Stimulated activated effector memory CD8-positive, alpha-beta T cell treated with anti-CD3 and anti-CD28 coated beads, Interleukin-12 subunit alpha, Interleukin-12 subunit beta, amount 100 ng/mL, for 72 hours (primary cell): Measurements from ENCODE around the gene CMTM6.
"Not testable (repeated sequence)": the region's sequence is repeated elsewhere in the genome, so short reads cannot be mapped to it uniquely, and the experiment has no call there.

Experiments used
- ATAC-seq: fragments of 150-1000 bp; cut with Tn5 transposase; 2 replicates; pipeline ENCODE4 v1.10.0; 2021
- DNase-seq, 2 donors: peaks; one replicate each; pipeline ENCODE4 v3.0.0; 2021 to 2022; ENCODE audit warnings: low spot score in 2 of 2
- H3K27ac Mint-ChIP-seq: one replicate; pipeline ENCODE4 v1.8.0; 2022; ENCODE audit warnings: mild to moderate bottlenecking, mixed read lengths
- H3K36me3 Mint-ChIP-seq: one replicate; pipeline ENCODE4 v1.8.0; 2022; ENCODE audit warnings: mild to moderate bottlenecking, mixed read lengths
- H3K4me1 Mint-ChIP-seq: one replicate; pipeline ENCODE4 v1.8.0; 2022; ENCODE audit warnings: mixed read lengths
- H3K4me3 Mint-ChIP-seq: one replicate; pipeline ENCODE4 v1.8.0; 2022; ENCODE audit warnings: mild to moderate bottlenecking, mixed read lengths
- H3K9me3 Mint-ChIP-seq: one replicate; pipeline ENCODE4 v1.8.0; 2022; ENCODE audit warnings: mixed read lengths

The CMTM6 gene

DNA sequence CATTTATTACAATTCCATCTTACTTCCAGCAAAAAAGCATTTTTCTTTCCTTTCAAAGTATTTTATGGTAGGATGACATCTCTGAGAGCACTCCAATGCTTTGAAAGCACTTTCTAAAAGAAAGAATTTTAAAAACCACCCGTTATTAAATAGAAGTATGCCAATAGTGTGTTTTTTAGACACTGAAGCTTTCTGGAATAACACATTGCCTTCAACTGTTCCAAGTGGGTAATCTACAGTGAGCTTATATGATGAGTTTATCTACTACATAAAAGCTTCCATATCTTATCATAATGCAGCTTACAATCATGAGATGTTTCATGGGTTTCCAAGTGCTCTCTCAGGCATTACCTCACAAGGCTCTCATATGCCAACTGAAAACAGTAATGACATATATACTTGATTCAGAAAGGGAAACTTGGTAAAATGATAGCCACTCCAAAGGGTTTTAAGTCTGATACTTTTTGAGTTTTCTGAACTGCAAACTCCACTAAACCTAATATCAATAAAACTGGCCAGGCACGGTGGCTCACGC lies 14.1 kb downstream of the CMTM6 start:
- Mint-ChIP-seq H3K4me3 (no peak overlapping the region), H3K4me1 (peaks cover 8% of the 10 kb centered on the region), H3K36me3 (no peaks in the 10 kb centered on the region), H3K27ac (no peak overlapping the region), H3K9me3 (no peaks in the 10 kb centered on the region)
- DNase-seq (no peak), ATAC-seq (no peak)

DNA sequence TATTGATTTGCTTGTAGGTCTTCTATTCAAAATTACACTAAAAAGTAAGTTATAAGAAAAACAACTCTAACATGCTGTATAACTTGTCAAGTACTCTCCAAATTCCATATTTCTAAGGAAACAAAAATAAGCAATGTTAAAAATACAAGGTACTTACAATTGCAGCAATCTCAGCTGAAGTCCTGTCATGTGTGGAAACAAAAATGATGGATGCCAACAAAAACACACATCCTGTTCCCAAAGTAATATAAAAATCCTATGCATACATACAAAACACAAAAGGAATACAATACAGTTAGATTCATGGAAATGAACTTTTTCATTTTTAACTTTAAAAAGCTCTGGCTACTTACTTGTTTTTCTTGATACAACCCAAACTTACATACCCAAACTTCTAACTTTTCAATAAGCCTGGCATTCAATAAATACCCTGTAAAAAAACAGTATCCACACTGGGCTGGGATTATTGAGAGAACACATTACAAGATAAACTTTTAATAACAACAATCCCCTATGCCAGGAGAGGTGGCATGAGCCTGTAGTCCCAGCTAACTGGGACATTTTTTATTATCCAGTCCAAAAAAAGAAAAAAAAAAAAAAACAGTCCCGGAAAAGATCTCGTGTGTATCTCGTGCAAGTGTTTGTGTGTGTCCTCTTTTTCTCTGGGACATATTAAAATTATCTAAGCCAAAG lies 14.7 kb downstream of the CMTM6 start:
- H3K9me3 Mint-ChIP-seq = no peaks in the 10 kb centered on the region
- no peaks in the 10 kb centered on the region for H3K36me3 Mint-ChIP-seq
- peaks cover 10% of the 10 kb centered on the region for H3K4me1 Mint-ChIP-seq
- no peak for ATAC-seq
- no peak for DNase-seq
- no peak overlapping the region for H3K27ac Mint-ChIP-seq
- H3K4me3 Mint-ChIP-seq = no peak overlapping the region

DNA sequence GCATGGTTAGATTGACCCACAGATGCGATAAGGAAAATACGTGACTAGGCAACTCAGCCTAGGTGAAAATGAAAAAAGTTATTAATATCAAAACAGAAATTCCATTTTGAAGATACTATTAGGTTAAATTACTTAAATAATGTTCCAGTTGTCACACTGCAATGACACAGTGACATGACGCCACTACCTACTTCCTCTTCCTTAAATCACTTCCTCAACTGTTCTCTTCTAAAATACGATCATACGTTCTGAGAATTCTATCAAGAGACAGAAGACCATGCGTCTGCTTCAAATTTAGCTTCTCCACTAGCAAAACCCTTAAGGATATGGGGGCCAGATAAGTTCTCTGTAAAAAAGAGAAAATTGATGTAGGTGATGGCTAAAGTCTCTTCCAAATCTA lies 18.2 kb downstream of the CMTM6 start:
- no peak for ATAC-seq
- Mint-ChIP-seq H3K4me3 (no peak overlapping the region), H3K27ac (no peak overlapping the region), H3K36me3 (no peaks in the 10 kb centered on the region), H3K4me1 (peaks cover 21% of the 10 kb centered on the region), H3K9me3 (no peaks in the 10 kb centered on the region)
- no peak for DNase-seq

DNA sequence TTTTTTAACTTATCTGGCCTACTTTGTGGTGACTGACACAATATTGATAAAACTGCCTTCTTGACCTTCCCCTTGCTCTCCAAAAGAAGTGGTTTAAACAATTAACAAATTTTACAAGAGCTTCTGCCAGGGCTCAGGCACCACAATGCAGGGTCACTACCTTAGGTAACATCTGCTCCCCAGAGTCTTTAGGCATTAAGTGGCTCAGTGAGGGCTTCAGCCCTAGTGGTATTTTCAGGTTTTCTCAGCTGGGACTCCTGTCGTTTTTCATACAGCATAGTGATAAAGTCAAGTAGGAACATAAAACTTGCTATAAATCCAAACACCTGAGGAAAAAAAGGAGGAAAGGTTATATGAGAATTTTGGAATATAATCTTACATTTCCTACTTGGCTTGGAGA lies 18.9 kb downstream of the CMTM6 start:
- no peak for DNase-seq
- H3K9me3 Mint-ChIP-seq = no peaks in the 10 kb centered on the region
- H3K4me1 Mint-ChIP-seq = peaks cover 21% of the 10 kb centered on the region
- no peak for ATAC-seq
- no peak overlapping the region for H3K4me3 Mint-ChIP-seq
- no peak overlapping the region for H3K27ac Mint-ChIP-seq
- no peaks in the 10 kb centered on the region for H3K36me3 Mint-ChIP-seq

DNA sequence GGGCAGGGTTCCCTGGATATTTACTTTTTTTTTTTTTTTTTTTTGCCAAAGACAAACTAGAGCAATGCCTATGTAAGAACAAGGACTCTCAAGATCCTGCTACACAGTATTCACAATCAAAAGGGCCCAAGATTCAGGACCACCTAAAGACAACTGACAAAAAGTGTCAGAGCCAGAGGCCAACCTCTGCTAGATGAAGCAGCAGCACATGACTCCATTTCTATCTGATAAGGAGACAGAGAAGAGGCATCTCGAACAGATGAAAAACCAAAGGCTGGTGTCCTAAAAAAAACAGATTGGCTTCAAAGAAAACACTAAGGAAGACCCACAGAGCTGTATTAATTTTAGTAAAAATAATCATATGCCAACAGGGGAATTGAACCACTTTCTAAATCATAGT lies 20.0 kb downstream of the CMTM6 start:
- Mint-ChIP-seq H3K36me3 (no peaks in the 10 kb centered on the region), H3K27ac (peak overlapping the region; percentile 83), H3K9me3 (no peaks in the 10 kb centered on the region), H3K4me1 (peaks cover 28% of the 10 kb centered on the region), H3K4me3 (no peak overlapping the region)
- ATAC-seq (no peak), DNase-seq (no peak)

DNA sequence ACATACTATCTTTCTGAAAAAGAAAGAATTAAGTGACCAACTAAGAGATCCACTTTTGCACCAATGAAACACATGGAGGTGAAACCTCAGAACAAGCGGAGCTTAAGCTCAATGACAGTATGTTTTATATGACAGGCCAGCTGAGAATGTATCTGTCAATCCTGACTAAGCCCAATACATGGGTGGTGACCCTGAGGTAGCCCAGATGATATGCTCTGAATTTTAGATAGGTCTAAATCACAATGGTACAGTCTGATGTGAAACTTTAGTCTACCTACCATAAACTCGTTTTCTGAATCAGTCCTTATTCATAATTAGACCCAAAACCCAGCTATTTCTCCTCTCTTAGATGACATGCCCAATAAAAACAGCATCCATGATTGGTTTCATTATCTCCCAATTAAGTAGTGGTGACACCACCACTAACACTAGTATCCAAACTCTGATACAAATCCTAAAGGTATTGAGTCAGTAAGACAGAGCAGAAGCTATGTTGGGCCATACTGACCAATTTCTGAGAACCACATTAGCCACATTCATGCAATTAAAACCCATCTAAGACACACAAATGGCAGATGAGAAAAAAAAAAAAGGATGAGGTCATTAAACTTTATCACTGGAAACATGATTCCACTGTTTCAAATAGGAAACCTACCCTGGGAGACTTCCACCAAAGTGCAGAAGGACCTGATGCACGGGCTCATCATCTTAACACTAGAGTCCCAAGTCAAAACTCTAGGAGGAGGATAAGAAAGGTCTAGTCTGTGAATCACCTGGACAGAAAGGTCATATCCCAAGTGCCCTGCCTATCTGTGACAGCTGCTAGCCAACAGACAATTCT lies 20.6 kb downstream of the CMTM6 start:
- no peaks in the 10 kb centered on the region for H3K9me3 Mint-ChIP-seq
- no peaks in the 10 kb centered on the region for H3K36me3 Mint-ChIP-seq
- peaks cover 32% of the 10 kb centered on the region for H3K4me1 Mint-ChIP-seq
- DNase-seq (no peak), ATAC-seq (peak; percentile 92)
- peak overlapping the region; percentile 83 for H3K27ac Mint-ChIP-seq
- no peak overlapping the region for H3K4me3 Mint-ChIP-seq

DNA sequence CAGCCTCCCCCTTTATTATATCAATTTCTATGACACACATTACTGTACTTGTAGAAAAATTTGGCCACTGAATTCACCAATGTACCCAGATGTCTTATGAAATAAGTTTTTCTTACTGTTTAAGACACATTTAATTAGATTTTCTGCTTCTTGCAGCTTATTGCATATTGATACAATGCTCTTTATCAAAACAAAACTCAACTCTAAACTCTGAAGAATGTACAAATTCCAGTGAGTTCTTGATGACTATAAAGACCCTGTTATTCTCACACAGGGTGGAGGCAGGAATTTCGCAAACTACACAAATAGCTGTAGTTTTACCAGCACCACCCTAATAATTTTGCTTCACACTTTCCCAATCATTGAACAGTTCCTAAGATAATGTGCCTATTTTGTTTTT lies 22.0 kb downstream of the CMTM6 start:
- Mint-ChIP-seq H3K27ac (peak overlapping the region; percentile 54), H3K9me3 (no peaks in the 10 kb centered on the region), H3K4me3 (no peak overlapping the region), H3K4me1 (peaks cover 36% of the 10 kb centered on the region), H3K36me3 (no peaks in the 10 kb centered on the region)
- ATAC-seq (no peak), DNase-seq (no peak)

DNA sequence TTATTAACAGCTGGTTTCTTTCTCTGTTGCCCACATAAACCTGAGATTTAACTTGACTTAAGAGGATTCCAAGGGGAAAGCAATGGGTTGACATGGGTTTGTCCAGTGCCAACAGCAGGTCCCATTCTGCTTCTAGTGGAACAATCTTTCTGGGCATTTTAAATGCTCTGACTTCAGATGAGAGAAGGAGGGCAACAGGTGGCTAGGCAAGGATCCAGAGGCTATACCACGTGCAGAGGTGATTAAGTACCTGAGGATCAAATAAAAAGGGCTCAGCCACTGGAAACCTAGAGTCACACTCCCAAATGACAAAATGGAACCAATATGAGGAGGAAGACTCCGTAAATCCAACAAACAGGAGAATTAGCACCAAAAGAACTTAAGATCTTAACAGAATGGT lies 28.5 kb downstream of the CMTM6 start:
- Mint-ChIP-seq H3K27ac (no peak overlapping the region), H3K36me3 (peaks cover 22% of the 10 kb centered on the region), H3K4me3 (no peak overlapping the region), H3K9me3 (no peaks in the 10 kb centered on the region), H3K4me1 (peaks cover 48% of the 10 kb centered on the region)
- DNase-seq = no peak
- ATAC-seq = no peak

DNA sequence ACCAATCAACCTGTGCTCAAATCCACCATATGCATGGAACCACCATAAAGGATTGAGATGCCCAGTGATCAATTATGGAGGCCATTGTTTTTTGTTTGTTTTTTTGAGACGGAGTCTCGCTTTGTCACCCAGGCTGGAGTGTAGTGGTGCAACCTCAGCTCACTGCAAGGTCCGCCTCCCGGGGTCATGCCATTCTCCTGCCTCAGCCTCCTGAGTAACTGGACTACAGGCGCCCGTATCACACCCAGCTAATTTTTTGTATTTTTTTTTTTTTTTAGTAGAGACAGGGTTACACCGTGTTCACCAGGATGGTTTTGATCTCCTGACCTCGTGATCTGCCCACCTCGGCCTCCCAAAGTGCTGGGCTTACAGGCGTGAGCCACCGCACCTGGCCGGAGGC lies 30.5 kb downstream of the CMTM6 start:
- not testable (repeated sequence) for H3K4me3 Mint-ChIP-seq, ATAC-seq, DNase-seq, H3K9me3 Mint-ChIP-seq
- Mint-ChIP-seq H3K27ac (peak overlapping the region; percentile 49), H3K4me1 (peaks cover 55% of the 10 kb centered on the region), H3K36me3 (peaks cover 38% of the 10 kb centered on the region)

DNA sequence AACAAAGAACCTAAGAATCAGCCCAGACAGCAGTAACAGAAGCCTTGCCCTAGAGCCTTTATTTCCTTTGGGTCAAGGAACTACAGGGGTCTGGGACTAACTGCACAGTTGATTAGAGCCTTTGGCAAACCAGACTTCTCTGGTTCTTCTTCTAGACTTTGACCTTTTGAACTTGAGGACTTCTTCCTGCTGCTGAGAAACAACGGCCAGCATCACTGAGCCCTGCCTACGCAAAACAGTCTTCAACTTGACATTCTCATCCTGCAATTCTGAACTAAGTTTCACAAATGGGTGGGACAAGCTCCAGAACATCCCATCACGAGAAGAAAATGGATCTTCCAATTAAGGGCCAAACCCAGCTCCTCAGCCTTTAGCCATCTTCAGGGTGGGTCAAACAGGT lies 31.4 kb downstream of the CMTM6 start:
- no peak for ATAC-seq

DNA sequence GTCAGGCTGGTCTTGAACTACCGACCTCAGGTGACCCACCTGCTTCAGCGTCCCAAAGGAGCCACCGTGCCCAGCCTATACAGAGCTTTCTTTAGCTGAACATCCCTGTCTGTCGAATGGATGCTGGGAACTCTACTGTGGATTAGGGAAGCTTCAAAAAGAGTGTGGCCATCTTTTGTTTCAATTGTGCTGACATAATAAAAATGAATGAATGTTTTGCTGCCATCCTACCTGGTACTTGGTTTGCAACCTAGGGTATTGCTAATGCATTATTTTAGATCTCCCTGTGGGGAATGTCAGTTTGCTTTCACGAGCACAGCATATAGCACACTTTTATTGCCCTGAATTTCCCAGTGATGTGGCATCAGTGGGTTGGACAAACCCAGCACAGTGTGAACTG lies 32.3 kb downstream of the CMTM6 start:
- DNase-seq (no peak), ATAC-seq (no peak)
- no peaks in the 10 kb centered on the region for H3K9me3 Mint-ChIP-seq
- no peak overlapping the region for H3K4me3 Mint-ChIP-seq
- H3K4me1 Mint-ChIP-seq = peaks cover 60% of the 10 kb centered on the region
- H3K27ac Mint-ChIP-seq = peak overlapping the region; percentile 73
- peaks cover 45% of the 10 kb centered on the region for H3K36me3 Mint-ChIP-seq

More for the DNA sequence above, 31.4 kb downstream of the CMTM6 start:
- H3K9me3 Mint-ChIP-seq = no peaks in the 10 kb centered on the region
- H3K27ac Mint-ChIP-seq = peak overlapping the region; percentile 73
- H3K4me3 Mint-ChIP-seq = no peak overlapping the region
- no peak for DNase-seq
- peaks cover 51% of the 10 kb centered on the region for H3K4me1 Mint-ChIP-seq
- H3K36me3 Mint-ChIP-seq = peaks cover 45% of the 10 kb centered on the region

DNA sequence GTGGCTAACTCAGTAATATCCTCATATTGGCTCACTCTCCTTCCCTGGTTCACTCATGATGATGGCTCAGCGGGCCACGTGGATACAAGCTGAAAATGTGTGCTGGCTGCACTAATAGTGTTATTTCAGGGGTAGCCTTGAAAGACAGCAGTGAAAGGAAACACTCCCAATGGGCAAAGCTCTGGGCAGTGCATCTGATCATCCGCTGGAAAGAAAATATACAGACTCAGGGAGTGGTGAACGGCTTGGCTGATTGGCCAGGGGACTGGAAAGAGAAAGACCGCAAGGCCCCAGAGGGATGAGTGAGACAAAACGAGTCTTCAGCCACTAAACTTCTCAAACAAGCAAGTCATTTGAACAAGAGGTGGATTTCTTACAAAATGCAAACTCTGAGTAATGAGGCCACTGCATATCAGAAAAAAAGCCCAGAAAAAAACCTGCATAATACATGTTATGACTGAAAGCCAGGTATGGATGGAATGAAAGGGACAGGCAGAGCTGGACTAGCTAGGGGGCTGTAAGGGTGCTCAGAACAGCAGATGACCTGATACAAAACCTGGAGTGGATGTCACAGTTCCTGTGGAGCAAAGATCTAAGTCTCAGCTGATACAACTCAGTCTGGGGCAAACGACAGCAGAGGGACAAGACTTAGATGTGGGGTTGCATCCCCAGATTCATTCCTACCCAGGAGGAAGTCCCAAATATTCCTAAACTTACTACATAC lies 33.3 kb downstream of the CMTM6 start:
- ATAC-seq (peak; percentile 63), DNase-seq (no peak)
- Mint-ChIP-seq H3K9me3 (no peaks in the 10 kb centered on the region), H3K4me3 (no peak overlapping the region), H3K36me3 (peaks cover 45% of the 10 kb centered on the region), H3K4me1 (peaks cover 64% of the 10 kb centered on the region), H3K27ac (peak overlapping the region; percentile 72)

DNA sequence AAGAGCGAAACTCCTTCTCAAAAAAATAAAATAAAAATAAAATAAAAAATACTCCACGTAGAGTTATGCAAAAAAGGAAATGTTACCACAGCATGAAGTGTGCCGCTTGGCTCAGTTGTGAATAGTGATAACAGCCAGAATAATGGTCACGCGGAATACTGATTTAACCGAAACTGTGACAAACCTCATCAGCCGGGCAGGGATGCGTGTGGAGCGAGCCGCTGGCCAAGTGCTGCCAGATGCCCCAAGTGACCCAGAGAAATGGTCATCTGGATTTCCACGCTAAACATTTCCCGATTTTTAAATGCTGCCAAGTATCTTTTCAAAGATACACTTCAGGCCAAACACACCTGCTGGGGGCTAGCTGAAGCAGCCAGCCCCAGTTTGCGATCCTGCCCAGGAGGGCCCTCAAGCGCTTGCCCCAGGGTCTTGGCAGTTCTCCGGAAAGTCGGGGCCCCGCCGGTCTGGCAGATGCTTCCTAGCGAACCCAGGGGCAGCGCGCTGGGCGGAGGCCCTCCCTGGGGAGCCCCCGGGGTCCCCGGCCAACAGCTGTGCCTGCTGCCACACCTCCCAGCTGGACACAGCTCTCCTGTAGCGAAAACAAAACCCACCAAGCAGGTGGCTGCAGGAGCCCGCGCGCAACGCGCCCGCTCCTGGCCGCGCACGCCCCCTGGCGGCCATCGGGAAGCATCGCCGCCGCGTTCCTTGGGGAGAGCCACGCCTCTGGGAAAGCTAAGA lies 35.1 kb downstream of the CMTM6 start:
- peaks cover 57% of the 10 kb centered on the region for H3K4me1 Mint-ChIP-seq
- H3K9me3 Mint-ChIP-seq = no peaks in the 10 kb centered on the region
- ATAC-seq (peak; percentile 74), DNase-seq (peak; percentile 81 to 86)
- H3K36me3 Mint-ChIP-seq = peaks cover 45% of the 10 kb centered on the region
- H3K4me3 Mint-ChIP-seq = peak overlapping the region; percentile 0
- H3K27ac Mint-ChIP-seq = peak overlapping the region; percentile 26

DNA sequence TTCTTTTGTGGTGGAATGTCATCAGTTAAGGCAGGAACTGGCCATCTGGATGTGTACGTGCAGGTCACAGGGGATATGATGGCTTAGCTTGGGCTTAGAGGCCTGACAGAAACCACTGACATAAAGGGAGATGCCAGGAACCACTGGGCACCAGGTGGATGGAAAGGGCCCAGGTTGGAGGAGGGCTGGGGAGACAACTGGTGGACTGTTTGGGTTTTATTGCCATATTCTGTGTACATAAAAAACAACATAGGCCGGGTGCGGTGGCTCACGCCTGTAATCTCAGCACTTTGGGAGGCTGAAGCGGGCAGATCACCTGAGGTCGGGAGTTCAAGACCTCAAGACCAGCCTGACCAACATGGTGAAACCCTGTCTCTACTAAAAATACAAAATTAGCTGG lies 35.8 kb downstream of the CMTM6 start:
- ATAC-seq, H3K4me3 Mint-ChIP-seq, DNase-seq, H3K9me3 Mint-ChIP-seq, H3K27ac Mint-ChIP-seq: not testable (repeated sequence)
- Mint-ChIP-seq H3K36me3 (peaks cover 45% of the 10 kb centered on the region), H3K4me1 (peaks cover 54% of the 10 kb centered on the region)

DNA sequence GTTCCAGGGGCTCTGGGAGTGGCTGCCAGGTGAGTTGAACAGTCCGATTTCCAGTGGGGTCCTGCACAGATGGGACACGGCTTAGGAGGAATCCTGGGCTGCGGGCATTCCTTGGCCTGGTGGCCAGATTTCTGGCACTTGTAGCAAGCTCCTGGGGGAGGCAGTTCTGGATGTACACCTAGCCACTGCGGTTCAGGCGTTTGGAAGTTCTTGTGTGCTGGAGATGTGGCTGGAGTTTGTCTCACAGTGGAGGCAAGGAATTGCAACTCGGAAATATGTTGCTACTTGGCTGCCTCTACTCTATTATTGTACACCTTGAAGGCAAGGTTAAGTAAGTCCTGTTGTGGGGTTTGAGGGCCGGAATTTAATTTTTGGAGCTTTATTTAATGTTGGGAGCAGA lies 37.9 kb downstream of the CMTM6 start:
- peaks cover 28% of the 10 kb centered on the region for H3K36me3 Mint-ChIP-seq
- ATAC-seq, DNase-seq, H3K9me3 Mint-ChIP-seq, H3K4me3 Mint-ChIP-seq: not testable (repeated sequence)
- peaks cover 35% of the 10 kb centered on the region for H3K4me1 Mint-ChIP-seq
- H3K27ac Mint-ChIP-seq = peak overlapping the region; percentile 53
